ENCODE measurements around the gene LSM14A.

DNA sequence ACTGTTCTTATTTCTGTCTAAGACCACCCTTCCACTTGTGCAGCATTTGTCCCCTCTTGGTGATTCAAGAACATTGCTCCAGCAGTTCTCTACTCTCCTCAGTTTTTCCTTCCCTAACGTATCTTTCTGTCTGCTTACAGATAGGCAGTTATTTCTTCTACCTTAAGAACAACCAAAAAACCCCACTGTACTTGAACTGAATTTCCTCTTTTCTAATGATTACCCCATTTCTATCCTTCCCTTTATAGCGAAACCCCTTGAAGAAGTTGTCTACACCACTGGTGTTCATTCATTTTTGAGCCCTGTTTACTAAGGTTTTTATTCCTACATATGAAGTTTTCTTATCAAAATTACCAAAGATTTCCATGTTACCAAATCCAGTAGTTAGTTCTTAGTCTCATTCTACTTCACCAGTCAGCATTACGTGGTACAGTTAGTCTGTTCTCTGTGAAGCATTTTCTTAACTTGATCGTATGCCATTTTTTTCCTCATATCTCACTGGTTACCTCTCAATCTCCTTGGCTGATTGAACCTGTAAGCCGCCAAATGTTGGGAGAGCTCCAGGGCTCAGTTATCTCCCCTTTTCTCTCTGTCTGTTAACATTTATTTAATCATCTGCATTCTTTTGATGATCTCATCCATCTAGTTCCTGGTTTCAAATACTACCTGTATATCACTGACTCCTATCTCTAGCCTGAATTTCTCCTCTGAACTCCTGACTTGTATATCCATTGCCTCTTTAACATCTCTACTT lies 9.0 kb downstream of the LSM14A start:
- TF ChIP-seq, protein P1, sequence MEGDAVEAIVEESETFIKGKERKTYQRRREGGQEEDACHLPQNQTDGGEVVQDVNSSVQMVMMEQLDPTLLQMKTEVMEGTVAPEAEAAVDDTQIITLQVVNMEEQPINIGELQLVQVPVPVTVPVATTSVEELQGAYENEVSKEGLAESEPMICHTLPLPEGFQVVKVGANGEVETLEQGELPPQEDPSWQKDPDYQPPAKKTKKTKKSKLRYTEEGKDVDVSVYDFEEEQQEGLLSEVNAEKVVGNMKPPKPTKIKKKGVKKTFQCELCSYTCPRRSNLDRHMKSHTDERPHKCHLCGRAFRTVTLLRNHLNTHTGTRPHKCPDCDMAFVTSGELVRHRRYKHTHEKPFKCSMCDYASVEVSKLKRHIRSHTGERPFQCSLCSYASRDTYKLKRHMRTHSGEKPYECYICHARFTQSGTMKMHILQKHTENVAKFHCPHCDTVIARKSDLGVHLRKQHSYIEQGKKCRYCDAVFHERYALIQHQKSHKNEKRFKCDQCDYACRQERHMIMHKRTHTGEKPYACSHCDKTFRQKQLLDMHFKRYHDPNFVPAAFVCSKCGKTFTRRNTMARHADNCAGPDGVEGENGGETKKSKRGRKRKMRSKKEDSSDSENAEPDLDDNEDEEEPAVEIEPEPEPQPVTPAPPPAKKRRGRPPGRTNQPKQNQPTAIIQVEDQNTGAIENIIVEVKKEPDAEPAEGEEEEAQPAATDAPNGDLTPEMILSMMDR (conservative IDR thresholded peaks at IDR 0.05; ENCODE audit: low read length), result no peak
- TF ChIP-seq EZH2phosphoT487 (IDR thresholded peaks at IDR 0.05; ENCODE audit: borderline replicate concordance, low read depth, low read length), result no peak

Data from OCI-LY7 (cell line).